ENCODE measurements around the gene MMP17. TPM values are rescaled to one million over a fixed set of nuclear protein-coding genes. Genes with fewer than 3 reads are reported as not detected.

Gene MMP17
- total and polyA plus RNA-seq, 2 donors (not counting 1 experiment from before 2014, with no cell fraction given): 14.8 to 140 TPM

- H3K4me3 Mint-ChIP-seq: no peak overlapping the region
- Histone ChIP-seq H2AFZ (ENCODE audit: insufficient read depth, low read depth, low read length, poor library complexity, severe bottlenecking) (no peak overlapping the region), H3K36me3 (replicated peaks in 1 of 2; ENCODE audit: control extremely low read depth in 1 of 2, control insufficient read depth in 1 of 2, extremely low read depth in 1 of 2, insufficient read depth in 2 of 2, low read length in 1 of 2) (peaks cover 0 to 28% of the 10 kb centered on the region in 2 experiments), H3K4me2 (replicated peaks; ENCODE audit: low read depth, low read length, poor library complexity, severe bottlenecking) (no peak overlapping the region), H3K9me3 (ENCODE audit: control extremely low read depth in 1 of 3, control insufficient read depth in 2 of 3, insufficient read depth in 1 of 3, low read length in 2 of 3) (no peaks in the 10 kb centered on the region), H3K4me1 (ENCODE audit: control insufficient read depth in 2 of 2, insufficient read depth in 2 of 2, low read length in 2 of 2) (no peaks in the 10 kb centered on the region), H4K20me1 (ENCODE audit: control insufficient read depth, insufficient read depth, low read length, poor library complexity, severe bottlenecking) (no peaks in the 10 kb centered on the region), H3K27ac (ENCODE audit: low read length in 2 of 2) (no peak overlapping the region), H3K4me3 (ENCODE audit: control extremely low read depth in 1 of 5, extremely low read depth in 1 of 5, insufficient read depth in 1 of 5, low read depth in 2 of 5, low read length in 4 of 5) (no peak overlapping the region), H3K9ac (ENCODE audit: low read length) (no peak overlapping the region), H3K79me2 (ENCODE audit: control insufficient read depth, insufficient read depth, low read length) (no peaks in the 10 kb centered on the region), H3K27me3 (replicated peaks in 1 of 4; ENCODE audit: control extremely low read depth in 1 of 4, control insufficient read depth in 3 of 4, insufficient read depth in 4 of 4, low read length in 3 of 4) (no peaks in the 10 kb centered on the region)
- CTCF ChIA-PET: no interaction called here
- intact Hi-C loops (cut with micrococcal nuclease): no loop called here
- no peaks in the 10 kb centered on the region for H3K4me1 Mint-ChIP-seq
- POLR2A ChIA-PET: no interaction called here
- no peak overlapping the region for H3K27ac Mint-ChIP-seq
- 96% methylated on average over 10 of the region's 16 CpGs for WGBS (ENCODE audit: insufficient coverage)
- H3K27me3 Mint-ChIP-seq: no peaks in the 10 kb centered on the region
- DNase-seq (no peak), ATAC-seq (ENCODE audit: low read depth) (no peak)
- TF ChIP-seq CTCF (IDR thresholded peaks at IDR 0.05) (no peak), EZH2 (IDR thresholded peaks at IDR 0.05; ENCODE audit: borderline replicate concordance, insufficient read depth, low read depth, low read length, poor library complexity, severe bottlenecking) (no peak)
- H3K9me3 Mint-ChIP-seq (ENCODE audit: insufficient read depth): no peaks in the 10 kb centered on the region
Observed at GRCh38 chr12:131843527-131843926, 15.3 kb downstream of the MMP17 start.

GRCh38 chr12:131844140-131844539, 15.9 kb downstream of the MMP17 start:
- Histone ChIP-seq H3K79me2 (ENCODE audit: control insufficient read depth, insufficient read depth, low read length) (no peaks in the 10 kb centered on the region), H3K27me3 (replicated peaks in 1 of 4; ENCODE audit: control extremely low read depth in 1 of 4, control insufficient read depth in 3 of 4, insufficient read depth in 4 of 4, low read length in 3 of 4) (no peaks in the 10 kb centered on the region), H3K4me1 (ENCODE audit: control insufficient read depth in 2 of 2, insufficient read depth in 2 of 2, low read length in 2 of 2) (no peaks in the 10 kb centered on the region), H3K27ac (ENCODE audit: low read length in 2 of 2) (no peak overlapping the region), H3K36me3 (replicated peaks in 1 of 2; ENCODE audit: control extremely low read depth in 1 of 2, control insufficient read depth in 1 of 2, extremely low read depth in 1 of 2, insufficient read depth in 2 of 2, low read length in 1 of 2) (peaks cover 0 to 28% of the 10 kb centered on the region in 2 experiments), H4K20me1 (ENCODE audit: control insufficient read depth, insufficient read depth, low read length, poor library complexity, severe bottlenecking) (no peaks in the 10 kb centered on the region), H3K4me3 (ENCODE audit: control extremely low read depth in 1 of 5, extremely low read depth in 1 of 5, insufficient read depth in 1 of 5, low read depth in 2 of 5, low read length in 4 of 5) (no peak overlapping the region), H3K9ac (ENCODE audit: low read length) (no peak overlapping the region), H3K9me3 (ENCODE audit: control extremely low read depth in 1 of 3, control insufficient read depth in 2 of 3, insufficient read depth in 1 of 3, low read length in 2 of 3) (no peaks in the 10 kb centered on the region), H2AFZ (ENCODE audit: insufficient read depth, low read depth, low read length, poor library complexity, severe bottlenecking) (no peak overlapping the region), H3K4me2 (replicated peaks; ENCODE audit: low read depth, low read length, poor library complexity, severe bottlenecking) (no peak overlapping the region)
- Mint-ChIP-seq H3K4me1 (no peaks in the 10 kb centered on the region), H3K27ac (no peak overlapping the region), H3K27me3 (no peaks in the 10 kb centered on the region), H3K4me3 (no peak overlapping the region), H3K9me3 (ENCODE audit: insufficient read depth) (no peaks in the 10 kb centered on the region)
- ChIA-PET CTCF (no interaction called here), POLR2A (no interaction called here)
- 94% methylated on average over 11 of the region's 11 CpGs for WGBS (ENCODE audit: insufficient coverage)
- no peak for DNase-seq
- TF ChIP-seq EZH2 (IDR thresholded peaks at IDR 0.05; ENCODE audit: borderline replicate concordance, insufficient read depth, low read depth, low read length, poor library complexity, severe bottlenecking) (no peak), CTCF (IDR thresholded peaks at IDR 0.05) (no peak)
- intact Hi-C loops (cut with micrococcal nuclease): no loop called here
- ATAC-seq (ENCODE audit: low read depth): no peak
